HG02571 (cell line): ENCODE measurements around the gene LRRC1.

Experiments used
- ATAC-seq: cut with Tn5 transposase; IDR thresholded peaks from one replicate; pipeline ENCODE4 v1.9.1; 2021; ENCODE audit warnings: mild to moderate bottlenecking, moderate library complexity; ENCODE audit not compliant: unreplicated experiment

LRRC1 gene

GRCh38 chr6:53920881-53921280, 126.1 kb downstream of the LRRC1 start:
- no peak for ATAC-seq

GRCh38 chr6:53921639-53922038, 126.8 kb downstream of the LRRC1 start:
- no peak for ATAC-seq

- no peak for ATAC-seq
Observed at GRCh38 chr6:53922539-53922981, 127.8 kb downstream of the LRRC1 start.

- ATAC-seq, result no peak
Observed at GRCh38 chr6:53924277-53924676, 129.5 kb downstream of the LRRC1 start.

GRCh38 chr6:53924821-53925422, 130.1 kb downstream of the LRRC1 start:
- ATAC-seq, result no peak

- no peak for ATAC-seq
Observed at GRCh38 chr6:53925891-53926290, 131.1 kb downstream of the LRRC1 start.

- no peak for ATAC-seq
Observed at GRCh38 chr6:53926505-53926904, 131.7 kb downstream of the LRRC1 start.

- no peak for ATAC-seq
Observed at GRCh38 chr6:53928641-53929040, 133.8 kb downstream of the LRRC1 start.

GRCh38 chr6:53929041-53929820, 134.4 kb downstream of the LRRC1 start:
- ATAC-seq, result no peak

GRCh38 chr6:53929821-53930120, 135.0 kb downstream of the LRRC1 start:
- no peak for ATAC-seq

- no peak for ATAC-seq
Observed at GRCh38 chr6:53930330-53930729, 135.5 kb downstream of the LRRC1 start.

- ATAC-seq, result no peak
Observed at GRCh38 chr6:53931086-53931485, 136.3 kb downstream of the LRRC1 start.

- ATAC-seq, result no peak
Observed at GRCh38 chr6:53932516-53932915, 137.7 kb downstream of the LRRC1 start.

GRCh38 chr6:53934023-53934422, 139.2 kb downstream of the LRRC1 start:
- no peak for ATAC-seq

- no peak for ATAC-seq
Observed at GRCh38 chr6:53937461-53937860, 142.7 kb downstream of the LRRC1 start.

GRCh38 chr6:53938810-53939209, 144.0 kb downstream of the LRRC1 start:
- no peak for ATAC-seq

GRCh38 chr6:53939830-53940229, 145.0 kb downstream of the LRRC1 start:
- ATAC-seq, result no peak

- ATAC-seq, result no peak
Observed at GRCh38 chr6:53943395-53943794, 148.6 kb downstream of the LRRC1 start.

- ATAC-seq, result no peak
Observed at GRCh38 chr6:53944091-53944490, 149.3 kb downstream of the LRRC1 start.

- no peak for ATAC-seq
Observed at GRCh38 chr6:53944543-53944942, 149.7 kb downstream of the LRRC1 start.

- ATAC-seq, result no peak
Observed at GRCh38 chr6:53945765-53946407, 151.1 kb downstream of the LRRC1 start.

GRCh38 chr6:53947780-53948179, 153.0 kb downstream of the LRRC1 start:
- ATAC-seq, result no peak
